NB4 (cell line): ENCODE data around the gene ANKRD13B.

Experiments used
- MYC ChIP-seq: IDR thresholded peaks from 2 replicates; pipeline ENCODE4 v1.6.1; 2011; ENCODE audit warnings: low read depth, low read length
- POLR2A ChIP-seq: IDR thresholded peaks from 2 replicates; pipeline ENCODE4 v1.6.1; 2011; ENCODE audit warnings: mild to moderate bottlenecking; ENCODE audit not compliant: insufficient read length; ENCODE audit errors: extremely low read depth
- TF ChIP-seq, protein P1 (sequence below): IDR thresholded peaks from one replicate; pipeline ENCODE4 v1.5.1; 2012; ENCODE audit warnings: low read depth, low read length
- TF ChIP-seq, protein P2 (sequence below): IDR thresholded peaks from 2 replicates; pipeline ENCODE4 v1.6.1; 2011; ENCODE audit warnings: low read depth, low read length

DNA sequence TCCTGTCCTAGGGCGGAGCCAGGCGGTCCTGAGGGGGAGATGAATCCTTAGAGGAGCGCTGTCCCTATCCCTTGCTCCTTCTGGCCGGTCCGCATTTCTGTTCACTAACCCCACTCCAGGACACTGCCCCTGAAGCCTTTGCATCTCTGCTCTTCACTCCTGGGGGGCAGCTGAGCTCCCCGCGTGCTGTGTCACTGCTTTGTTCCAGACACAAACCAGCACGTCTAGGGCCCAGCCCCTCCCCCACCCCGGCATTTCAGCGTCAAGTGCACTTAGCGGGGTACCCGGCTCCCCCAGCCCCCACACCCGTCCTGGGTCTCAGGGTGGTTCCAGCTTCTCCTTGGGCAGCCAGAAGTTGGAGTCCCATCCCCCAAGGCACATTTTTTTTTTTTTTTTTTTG is 20.9 kb downstream of the ANKRD13B start:
- TF ChIP-seq, protein P1, sequence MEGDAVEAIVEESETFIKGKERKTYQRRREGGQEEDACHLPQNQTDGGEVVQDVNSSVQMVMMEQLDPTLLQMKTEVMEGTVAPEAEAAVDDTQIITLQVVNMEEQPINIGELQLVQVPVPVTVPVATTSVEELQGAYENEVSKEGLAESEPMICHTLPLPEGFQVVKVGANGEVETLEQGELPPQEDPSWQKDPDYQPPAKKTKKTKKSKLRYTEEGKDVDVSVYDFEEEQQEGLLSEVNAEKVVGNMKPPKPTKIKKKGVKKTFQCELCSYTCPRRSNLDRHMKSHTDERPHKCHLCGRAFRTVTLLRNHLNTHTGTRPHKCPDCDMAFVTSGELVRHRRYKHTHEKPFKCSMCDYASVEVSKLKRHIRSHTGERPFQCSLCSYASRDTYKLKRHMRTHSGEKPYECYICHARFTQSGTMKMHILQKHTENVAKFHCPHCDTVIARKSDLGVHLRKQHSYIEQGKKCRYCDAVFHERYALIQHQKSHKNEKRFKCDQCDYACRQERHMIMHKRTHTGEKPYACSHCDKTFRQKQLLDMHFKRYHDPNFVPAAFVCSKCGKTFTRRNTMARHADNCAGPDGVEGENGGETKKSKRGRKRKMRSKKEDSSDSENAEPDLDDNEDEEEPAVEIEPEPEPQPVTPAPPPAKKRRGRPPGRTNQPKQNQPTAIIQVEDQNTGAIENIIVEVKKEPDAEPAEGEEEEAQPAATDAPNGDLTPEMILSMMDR: no peak
- no peak for TF ChIP-seq POLR2A
- TF ChIP-seq, protein P2, sequence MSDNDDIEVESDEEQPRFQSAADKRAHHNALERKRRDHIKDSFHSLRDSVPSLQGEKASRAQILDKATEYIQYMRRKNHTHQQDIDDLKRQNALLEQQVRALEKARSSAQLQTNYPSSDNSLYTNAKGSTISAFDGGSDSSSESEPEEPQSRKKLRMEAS: no peak
- no peak for TF ChIP-seq MYC
